NCI-H526 (cell line): ENCODE results near the gene IER2.
A peak's percentile ranks its signal among the peaks of the same experiment; 100 is the strongest.
"Not testable (repeated sequence)": the region's sequence is repeated elsewhere in the genome, so short reads cannot be mapped to it uniquely, and the experiment has no call there.

Source experiments
- DNase-seq, 2 experiments: peaks; one replicate each; lab custom pipeline; 2025; lab: John Stamatoyannopoulos, UW

Gene IER2

DNA sequence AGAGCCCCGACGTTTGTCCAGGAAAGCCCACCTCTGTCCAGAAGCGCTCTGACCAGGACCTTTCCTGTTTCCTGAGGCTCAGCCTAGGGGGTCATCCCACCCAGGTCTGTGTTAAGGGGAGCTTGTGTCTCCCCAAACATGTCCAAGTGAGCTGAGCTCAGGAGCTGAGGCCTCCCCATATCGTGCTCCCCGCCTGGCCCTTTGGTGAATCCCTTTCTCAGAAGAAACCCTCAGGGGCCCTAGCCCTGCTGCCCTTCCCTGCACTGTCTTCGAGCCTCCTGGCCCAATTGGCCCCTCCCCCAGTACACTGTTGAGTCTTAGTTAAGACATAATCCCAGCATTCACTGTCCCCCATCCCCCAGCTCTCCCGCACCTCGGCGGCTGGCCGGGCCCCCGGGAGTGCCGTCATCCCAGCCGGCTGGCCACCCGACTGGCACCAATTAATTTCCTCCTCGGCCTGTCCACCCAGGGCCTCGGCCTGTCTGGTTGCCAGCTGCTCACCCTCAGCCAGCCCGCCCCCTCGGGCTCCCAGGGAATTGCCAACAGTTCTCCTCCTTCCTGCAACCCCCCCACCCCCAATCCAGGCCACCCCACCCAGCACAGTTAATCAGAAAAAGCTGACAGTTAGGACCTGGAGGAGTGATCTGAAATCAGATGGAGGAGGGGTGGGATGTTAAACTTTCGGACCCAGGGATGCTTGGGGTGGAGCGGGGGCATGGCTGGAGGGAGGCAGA lies 13.6 kb downstream of the IER2 start:
- peak; percentile 69 to 70 for DNase-seq

DNA sequence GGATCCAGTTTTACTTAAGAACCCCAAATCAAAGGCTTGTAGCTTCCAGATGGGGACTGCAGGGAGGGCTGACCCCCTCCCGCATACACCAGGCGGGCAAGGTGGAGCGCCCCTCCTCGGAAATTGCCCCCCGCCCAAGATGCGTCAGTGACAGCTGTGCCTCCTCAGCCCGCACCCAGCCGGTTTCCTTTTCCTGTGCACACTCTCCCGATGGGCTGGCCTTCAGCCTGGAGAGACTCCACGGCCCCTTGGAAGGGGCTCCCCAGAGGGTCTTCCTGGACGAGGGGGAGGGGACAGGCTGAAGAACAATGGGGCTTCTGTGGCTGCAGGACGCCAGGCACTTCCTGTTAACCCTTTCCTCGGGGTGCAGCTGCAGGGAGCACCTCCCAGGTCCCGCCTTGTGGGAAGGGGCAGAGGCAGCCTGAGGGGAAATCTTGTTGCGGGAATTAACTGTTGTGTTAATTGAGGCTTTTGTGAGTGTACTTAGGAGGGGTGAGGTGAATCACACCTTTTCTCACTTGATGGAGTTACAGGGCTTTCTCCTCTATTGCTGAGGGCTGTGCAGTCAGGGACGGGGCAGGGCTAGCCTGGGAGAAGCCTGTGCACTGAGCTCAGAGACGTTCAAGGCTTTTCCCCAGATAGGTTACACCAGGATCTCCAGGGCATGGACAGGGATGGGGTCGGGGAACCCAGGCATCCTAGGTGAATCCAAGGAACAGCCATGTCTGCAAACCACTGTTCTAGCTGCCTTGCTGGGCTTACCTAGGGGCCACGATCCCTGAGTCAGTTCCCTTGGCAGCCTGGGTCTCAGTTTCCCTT lies 14.3 kb downstream of the IER2 start:
- peak; percentile 90 to 93 for DNase-seq

DNA sequence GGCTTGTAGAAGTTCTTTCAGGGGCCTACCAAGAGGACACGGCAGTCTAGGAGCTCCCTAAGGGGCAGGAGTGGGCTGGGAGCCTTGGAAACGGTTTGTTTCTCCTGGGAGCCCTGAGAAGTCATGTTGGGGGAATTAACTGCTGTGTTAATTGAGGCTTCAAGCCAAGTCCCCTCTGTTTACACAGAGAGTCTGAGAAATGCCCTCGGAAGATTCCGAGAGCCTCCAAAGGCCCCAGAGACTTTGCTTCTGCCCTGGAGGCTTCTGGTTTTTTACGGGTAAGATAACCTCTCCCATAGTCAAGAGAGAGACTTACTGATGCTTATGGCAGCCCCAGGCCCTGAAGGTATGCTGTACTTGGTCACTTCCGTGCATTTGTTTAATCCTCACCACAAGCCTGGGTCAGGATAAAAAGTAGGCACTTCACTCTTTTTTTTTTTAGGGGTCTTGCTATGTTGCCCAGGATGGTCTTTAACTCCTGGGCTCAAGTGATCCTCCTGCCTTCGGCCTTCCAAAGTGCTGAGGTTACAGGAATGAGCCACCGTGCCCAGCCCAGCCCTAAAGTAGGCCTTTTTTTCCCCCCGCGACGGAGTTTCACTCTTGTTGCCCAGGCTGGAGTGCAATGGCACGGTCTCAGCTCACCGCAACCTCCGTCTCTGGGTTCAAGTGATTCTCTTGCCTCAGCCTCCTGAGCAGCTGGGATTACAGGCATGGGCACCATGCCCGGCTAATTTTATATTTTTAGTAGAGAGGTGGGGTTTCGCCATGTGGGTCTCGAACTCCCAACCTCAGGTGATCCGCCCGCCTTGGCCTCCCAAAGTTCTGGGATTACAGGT lies 15.2 kb downstream of the IER2 start:
- no peak for DNase-seq

DNA sequence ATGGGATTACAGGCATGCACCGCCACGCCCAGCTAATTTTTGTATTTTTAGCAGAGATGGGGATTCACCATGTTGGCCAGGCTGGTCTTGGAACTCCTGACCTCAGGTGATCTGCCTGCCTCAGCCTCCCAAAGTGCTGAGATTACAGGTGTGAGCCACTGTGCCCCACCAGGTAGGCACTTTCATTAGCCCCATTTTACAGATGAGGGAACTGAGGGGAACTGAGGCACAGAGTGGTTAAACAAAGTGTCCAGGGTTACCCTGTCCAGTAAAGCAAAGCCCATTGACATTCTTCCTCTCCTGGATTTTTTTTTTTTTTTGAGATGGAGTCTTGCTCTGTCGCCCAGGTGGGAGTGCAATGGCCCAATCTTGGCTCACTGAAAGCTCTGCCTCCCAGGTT lies 15.9 kb downstream of the IER2 start:
- not testable (repeated sequence) for DNase-seq

DNA sequence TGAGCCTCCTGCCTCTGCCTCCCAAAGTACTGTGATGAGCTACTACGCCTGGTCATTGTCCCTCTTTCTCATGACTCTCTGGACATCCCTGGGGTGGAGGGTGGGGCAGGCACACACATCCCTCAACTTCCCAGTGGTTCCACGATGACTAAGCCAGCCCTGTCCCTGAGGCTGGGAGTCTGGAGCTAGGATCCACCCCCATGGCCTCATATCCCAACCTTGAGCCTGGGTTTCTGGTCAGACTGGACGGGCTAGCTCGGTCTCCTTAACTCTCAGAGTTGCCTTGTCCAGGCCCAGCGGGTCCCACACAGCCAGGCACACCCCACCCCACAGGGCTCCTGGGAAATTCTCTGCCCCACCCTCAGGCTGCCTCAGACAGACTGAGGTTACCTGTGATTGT lies 19.6 kb downstream of the IER2 start:
- no peak for DNase-seq

DNA sequence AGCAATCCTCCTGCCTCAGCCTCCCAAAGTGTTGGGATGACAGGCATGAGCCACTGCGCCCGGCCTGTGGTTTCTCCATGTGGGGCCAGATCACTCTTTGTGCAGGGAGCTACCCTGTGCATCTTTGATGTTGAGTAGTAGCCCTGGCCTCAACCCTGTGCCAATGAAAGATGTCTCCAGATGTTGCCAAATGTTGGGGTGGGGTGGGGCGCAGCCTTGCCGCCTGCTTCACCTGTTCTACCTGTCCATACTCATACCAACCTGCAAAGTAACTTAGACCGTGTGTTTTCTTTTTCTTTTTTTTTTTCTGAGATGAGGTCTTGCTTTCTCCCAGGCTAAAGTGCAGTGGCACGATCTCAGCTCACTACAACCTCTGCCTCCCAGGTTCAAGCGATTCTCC lies 20.9 kb downstream of the IER2 start:
- no peak for DNase-seq

DNA sequence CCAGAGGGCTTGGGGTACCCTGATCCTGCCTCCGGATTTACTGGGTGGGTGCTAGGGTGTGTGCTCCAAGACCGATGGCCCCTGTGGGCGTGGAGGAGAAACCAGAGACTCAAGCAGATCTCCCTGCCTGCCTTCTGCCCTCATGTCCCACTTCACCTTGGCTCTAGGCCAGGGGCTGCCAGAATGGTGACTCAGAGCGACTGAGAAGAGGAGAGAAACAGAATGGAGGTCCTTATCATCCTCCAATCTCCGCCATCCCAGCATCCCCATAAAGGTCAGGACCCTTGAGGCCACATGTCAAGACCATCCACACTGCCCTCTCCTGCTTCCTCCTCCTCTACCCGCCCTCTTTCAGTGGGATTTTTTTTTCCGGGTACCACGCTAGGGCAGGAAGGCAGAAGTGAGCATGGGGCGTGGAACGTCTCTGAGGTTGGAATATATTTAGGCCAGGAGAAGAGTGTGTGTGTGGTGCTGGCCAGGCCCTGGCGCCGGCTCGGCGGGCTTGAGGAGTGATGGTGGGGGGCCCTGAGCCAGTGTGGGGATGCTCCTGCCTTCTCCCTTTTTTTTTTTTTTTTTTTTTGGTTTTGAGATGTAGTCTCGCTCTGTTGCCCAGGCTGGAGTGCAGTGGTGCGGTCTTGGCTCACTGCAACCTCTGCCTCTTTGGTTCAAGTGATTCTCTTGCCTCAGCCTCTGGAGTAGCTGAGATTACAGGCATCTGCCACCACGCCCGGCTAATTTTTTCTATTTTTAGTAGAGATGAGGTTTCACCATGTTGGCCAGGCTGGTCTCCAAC lies 22.3 kb downstream of the IER2 start:
- no peak for DNase-seq

DNA sequence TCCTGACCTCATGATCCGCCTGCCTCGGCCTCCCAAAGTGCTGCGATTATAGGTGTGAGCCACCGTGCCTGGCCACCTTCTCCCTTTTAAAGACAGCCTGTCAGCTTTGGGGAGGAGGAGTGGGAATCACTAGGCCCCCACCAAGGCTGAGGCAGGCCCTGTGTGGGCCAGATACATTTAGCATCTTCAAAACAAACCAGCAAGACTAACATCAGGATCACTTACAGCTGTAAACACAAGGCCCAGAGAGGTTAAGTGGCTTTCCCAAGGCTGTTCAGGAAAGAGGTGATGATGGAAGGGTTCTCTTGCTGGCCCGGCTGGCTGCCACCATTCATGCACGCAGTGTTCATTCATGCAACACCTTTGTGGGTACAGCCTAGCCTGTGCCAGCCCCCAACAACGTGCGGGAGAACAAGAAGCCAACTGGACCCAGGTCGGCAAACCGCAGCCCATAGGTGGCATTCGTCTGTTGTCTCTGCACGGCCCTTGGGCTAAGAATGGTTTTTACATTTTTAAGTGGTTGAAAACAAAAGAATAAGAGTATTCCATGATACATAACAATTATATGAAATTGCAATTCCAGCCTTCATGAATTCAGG lies 23.0 kb downstream of the IER2 start:
- DNase-seq = no peak

DNA sequence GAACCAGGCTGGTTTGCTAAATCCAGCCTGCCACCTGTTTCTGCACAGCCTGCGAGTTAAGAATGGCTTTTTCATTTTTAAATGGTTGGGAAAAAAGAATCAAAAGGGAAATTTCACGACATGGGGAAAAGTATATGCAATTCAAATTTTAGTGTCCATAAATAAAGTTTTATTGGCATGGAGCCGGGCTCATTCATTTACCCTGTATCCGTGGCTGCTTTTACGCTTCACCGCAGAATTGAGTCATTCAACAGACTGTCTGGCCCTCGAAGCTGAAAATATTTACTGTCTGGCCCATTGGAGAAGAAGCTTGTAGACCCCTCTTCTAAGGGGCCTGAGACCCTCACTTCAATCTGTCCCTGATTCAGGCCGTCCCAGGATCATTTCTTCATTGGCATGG lies 26.1 kb downstream of the IER2 start:
- DNase-seq = no peak

DNA sequence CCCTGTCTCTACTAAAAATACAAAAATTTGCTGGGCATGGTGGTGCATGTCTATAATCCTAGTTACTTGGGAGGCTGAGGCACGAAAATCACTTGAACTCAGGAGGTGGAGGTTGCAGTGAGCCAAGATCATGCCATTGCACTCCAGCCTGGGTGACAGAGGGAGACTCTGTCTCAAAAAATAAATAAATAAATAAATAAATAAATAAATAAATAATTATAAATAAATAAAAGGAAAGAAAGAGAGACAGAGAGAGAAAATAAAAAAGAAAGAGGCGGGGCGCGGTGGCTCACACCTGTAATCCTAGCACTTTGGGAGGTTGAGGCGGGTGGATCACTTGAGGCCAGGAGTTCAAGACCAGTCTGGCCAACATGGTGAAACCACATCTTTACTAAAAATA lies 27.4 kb downstream of the IER2 start:
- DNase-seq = not testable (repeated sequence)

DNA sequence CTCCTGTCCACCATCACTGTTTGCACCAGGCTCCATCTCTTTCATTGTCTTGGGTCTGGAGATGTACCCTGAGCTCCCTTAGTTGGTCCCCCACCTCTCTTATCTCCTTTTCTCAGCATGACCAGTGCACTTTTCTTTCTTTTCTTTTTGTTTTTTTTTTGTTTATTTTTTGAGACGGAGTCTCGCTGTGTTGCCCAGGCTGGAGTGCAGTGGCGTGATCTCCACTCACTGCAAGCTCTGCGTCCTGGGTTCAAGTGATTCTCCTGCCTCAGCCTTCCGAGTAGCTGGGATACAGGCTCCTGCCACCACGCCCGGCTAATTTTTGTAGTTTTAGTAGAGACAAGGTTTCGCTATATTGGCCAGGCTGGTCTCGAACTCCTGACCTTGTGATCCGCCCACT lies 28.1 kb downstream of the IER2 start:
- DNase-seq = not testable (repeated sequence)

DNA sequence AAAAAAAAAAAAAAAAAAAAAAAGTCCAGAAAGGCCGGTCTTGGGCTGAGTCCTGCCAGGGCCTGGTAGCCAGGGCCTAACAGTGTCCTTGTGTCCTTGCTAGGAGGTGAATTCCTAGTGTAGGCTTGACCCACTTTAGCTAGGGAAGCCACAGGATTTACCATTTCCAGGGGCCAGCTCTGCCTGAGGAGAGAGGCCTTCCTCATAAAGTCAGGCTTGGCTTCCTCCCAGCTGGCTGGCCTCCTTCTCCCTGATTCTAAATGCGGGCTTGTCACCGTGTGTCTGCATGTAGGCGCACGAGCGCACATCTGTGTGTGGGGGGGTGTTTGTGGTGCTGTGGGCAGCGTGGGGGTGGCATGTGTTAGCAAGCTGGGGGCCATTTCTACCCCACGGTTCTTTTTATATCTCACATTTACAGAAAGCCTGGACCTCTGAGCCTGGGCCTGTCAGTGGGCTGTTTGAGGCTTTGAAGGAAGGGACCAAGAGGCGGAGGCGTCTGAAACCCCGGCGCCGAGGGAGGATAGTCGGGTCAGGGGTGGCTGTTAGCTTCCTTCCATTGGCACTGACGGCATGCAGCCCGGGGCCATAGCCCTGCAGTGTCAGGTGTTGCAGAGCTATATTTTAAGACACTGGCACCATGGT lies 31.7 kb downstream of the IER2 start:
- no peak for DNase-seq

DNA sequence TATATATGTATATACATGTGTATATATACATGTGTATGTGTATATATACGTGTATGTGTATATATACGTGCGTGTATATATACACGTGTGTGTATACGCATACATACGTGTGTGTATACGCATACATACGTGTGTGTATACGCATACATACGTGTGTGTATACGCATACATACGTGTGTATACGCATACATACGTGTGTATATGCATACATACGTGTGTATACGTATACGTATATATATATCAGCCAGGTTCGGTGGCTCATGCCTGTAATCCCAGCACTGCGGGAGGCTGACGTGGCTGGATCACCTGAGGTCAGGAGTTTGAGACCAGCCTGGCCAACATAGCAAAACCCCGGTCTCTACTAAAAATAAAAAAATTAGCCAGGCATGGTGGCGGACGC lies 34.7 kb downstream of the IER2 start:
- DNase-seq = not testable (repeated sequence)

DNA sequence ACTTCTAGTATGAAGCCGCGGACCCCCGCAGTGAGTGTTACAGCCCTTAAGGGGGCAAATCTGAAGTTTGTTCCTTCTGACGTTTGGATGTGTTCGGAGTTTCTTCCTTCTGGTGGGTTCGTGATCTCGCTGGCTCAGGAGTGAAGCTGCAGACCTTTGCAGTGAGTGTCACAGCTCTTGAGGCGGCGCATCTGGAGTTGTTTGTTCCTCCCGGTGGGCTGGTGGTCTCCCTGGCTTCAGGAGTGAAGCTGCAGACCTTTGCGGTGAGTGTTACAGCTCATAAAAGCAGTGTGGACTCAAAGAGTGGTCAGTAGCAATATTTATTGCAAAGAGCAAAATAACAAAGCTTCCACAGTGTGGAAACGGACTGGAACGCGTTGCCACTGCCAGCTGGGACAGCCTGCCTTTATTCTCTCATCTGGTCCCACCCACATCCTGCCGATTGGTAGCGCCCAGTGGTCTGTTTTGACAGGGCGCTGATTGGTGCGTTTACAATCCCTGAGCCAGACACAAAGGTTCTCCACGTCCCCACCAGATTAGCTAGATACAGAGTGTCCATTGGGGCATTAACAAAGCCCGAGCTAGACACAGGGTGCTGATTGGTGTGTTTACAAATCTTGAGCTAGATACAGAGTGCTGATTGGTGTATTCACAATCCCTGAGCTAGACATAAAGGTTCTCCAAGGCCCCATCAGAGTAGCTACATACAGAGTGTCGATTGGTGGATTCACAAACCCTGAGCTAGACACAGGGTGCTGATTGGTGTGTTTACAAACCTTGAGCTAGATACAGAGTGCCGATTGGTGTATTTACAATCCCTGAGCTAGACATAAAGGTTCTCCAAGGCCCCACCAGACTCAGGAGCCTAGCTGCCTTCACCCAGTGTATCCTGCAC lies 35.8 kb downstream of the IER2 start:
- not testable (repeated sequence) for DNase-seq

DNA sequence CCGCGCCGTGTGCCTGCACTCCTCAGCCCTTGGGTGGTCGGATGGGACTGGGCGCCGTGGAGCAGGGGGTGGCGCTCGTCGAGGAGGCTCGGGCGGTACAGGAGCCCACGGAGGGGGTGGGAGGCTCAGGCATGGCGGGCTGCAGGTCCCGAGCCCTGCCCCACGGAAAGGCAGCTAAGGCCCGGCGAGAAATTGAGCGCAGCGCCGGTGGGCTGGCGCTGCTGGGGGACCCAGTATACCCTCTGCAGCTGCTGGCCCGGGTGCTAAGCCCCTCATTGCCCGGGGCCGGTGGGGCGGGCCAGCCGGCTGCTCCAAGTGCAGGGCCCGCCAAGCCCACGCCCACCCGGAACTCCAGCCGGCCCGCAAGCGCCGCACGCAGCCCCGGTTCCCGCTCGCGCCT lies 36.5 kb downstream of the IER2 start:
- DNase-seq = not testable (repeated sequence)

DNA sequence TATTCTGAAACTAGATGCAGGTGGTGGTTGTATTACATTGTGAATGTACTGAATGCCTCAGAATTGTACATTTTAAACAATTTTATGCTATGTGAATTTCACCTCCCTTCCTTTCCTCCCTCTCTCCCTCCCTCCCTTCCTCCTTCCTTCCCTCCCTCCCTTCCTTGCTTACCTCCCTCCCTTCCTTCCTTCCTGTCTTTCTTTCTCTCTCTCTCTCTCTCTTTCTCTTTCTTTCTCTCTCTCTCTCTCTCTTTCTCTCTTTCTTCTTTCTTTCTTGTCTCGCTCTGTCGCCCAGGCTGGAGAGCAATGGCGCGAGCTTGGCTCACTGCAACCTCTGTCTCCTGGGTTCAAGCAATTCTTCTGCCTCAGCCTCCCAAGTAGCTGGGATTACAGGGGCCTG lies 37.2 kb downstream of the IER2 start:
- no peak for DNase-seq

DNA sequence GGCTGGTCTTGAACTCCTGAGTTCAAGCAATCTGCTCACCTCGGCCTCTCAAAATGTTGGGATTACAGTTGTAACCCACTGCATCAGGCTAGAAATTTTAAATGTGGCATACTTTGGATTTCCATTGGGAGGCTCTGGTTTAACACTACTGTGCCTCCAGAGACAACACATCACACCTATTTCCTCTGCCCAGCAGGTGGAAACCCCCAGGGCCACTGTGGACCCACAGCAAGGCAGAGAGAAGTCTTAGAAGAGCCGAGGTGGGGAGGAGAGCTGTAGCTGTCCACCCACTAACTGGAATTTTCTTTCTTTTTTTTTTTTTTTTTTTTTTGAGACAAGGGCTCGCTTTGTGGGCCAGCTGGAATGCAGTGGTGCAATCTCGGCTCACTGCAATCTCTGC lies 39.4 kb downstream of the IER2 start:
- no peak for DNase-seq

DNA sequence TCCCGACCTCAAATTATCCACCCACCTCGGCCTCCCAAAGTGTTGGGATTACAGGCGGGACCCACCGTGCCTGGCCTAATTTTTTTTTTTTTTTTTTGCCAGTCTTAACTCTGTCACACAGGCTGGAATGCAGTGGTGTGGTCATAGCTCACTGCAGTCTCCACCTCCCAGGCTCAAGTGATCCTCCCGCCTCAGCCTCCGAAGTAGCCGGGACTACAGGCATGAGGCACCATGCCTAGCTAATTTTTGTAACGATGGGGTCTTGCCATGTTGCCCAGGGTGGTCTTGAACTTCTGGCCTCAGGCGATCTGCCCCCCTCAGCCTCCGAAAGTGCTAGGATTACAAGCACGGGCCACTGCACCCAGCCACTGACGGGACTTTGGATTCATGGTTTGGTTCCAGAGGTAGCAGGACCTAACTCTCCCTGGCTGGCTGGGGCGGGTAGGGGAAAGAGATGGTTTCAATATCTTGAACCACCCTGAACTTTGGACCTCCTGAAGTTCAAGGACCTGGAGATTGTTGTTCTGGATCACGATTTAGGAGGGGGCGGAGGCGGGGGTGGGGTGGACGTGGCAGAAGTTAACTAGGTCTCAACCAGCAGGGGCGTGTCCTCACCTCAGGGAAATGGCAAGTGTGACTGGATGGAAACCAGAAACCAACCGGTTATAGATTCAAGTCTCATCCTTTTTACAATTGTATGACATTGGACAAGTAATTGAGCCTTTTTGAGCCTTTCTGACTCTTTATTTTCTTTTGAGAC lies 40.8 kb downstream of the IER2 start:
- no peak for DNase-seq

DNA sequence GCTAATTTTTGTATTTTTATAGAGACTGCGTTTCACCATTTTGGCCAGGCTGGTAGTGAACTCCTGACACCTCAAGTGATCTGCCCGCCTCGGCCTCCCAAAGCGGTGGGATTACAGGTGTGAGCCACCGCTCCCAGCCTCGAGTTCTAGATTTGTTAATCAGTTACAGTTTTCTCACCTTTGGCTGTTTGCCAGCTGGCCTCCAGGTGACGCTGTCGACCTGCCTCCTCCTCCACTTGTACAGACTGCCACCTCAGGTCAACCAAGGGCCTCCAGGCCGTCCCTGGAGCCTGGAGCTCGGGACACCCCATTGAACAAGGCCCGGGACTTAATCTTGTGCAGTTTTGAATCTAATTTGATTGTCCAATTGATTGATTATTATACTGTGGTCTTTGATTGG lies 45.5 kb downstream of the IER2 start:
- peak; percentile 29 to 66 for DNase-seq
